DOHH2 (cell line): Measurements from ENCODE around the gene STX8.

ENCODE experiments used
- H3F3A ChIP-seq: fragments of 200-600 bp; sonication (generic), shearing (Covaris generic); 2 replicates; pipeline ENCODE4 v1.6.0; 2016; ENCODE audit warnings: antibody characterized with exemption, mild to moderate bottlenecking; ENCODE audit not compliant: control insufficient read depth, insufficient read depth
- H3K27ac ChIP-seq: fragments of 200-600 bp; sonication (generic); 2 replicates; pipeline ENCODE4 v1.5.1; 2014; ENCODE audit warnings: low read depth, mild to moderate bottlenecking, low read length, moderate library complexity
- H3K27me3 ChIP-seq: fragments of 200-600 bp; sonication (generic); 2 replicates; pipeline ENCODE4 v1.6.1; 2014; ENCODE audit warnings: mild to moderate bottlenecking, low read length, mixed read lengths; ENCODE audit not compliant: control insufficient read depth
- H3K36me3 ChIP-seq: fragments of 200-600 bp; sonication (generic); 2 replicates; pipeline ENCODE4 v1.6.1; 2014; ENCODE audit warnings: mild to moderate bottlenecking, low read length, moderate library complexity, mixed read lengths; ENCODE audit not compliant: control insufficient read depth
- H3K4me1 ChIP-seq: fragments of 200-600 bp; sonication (generic); 2 replicates; pipeline ENCODE4 v1.6.1; 2014; ENCODE audit warnings: mild to moderate bottlenecking, low read length, mixed read lengths; ENCODE audit not compliant: control insufficient read depth
- H3K4me2 ChIP-seq: fragments of 200-600 bp; sonication (generic); 2 replicates; pipeline ENCODE4 v1.6.0; 2014; ENCODE audit warnings: mild to moderate bottlenecking, low read length, moderate library complexity
- H3K4me3 ChIP-seq: fragments of 200-600 bp; sonication (generic); 2 replicates; pipeline ENCODE4 v1.5.1; 2014; ENCODE audit warnings: mild to moderate bottlenecking, low read length, mixed read lengths
- H3K79me2 ChIP-seq: fragments of 200-600 bp; sonication (generic); 2 replicates; pipeline ENCODE4 v1.6.1; 2014; ENCODE audit warnings: mild to moderate bottlenecking, low read length, mixed read lengths; ENCODE audit not compliant: control insufficient read depth
- H3K9me2 ChIP-seq: fragments of 200-600 bp; sonication (generic); replicated peaks from 2 replicates; pipeline ENCODE4 v1.6.1; 2014; ENCODE audit warnings: mild to moderate bottlenecking, low read length, mixed read lengths; ENCODE audit not compliant: control insufficient read depth
- H3K9me3 ChIP-seq: fragments of 200-600 bp; sonication (generic); 2 replicates; pipeline ENCODE4 v1.6.1; 2014; ENCODE audit warnings: antibody characterized with exemption, low read length, mixed read lengths; ENCODE audit not compliant: control insufficient read depth, insufficient read depth
- H4K20me1 ChIP-seq: fragments of 200-600 bp; sonication (generic); 2 replicates; pipeline ENCODE4 v1.6.0; 2014; ENCODE audit warnings: low read depth, mild to moderate bottlenecking, antibody characterized with exemption, low read length, moderate library complexity; ENCODE audit not compliant: control insufficient read depth, insufficient read depth
- EZH2phosphoT487 ChIP-seq: fragments of 200-600 bp; sonication (generic); IDR thresholded peaks from 2 replicates; pipeline ENCODE4 v1.6.1; 2017; ENCODE audit warnings: borderline replicate concordance, mild to moderate bottlenecking, antibody characterized with exemption, low read length, moderate library complexity, mixed read lengths
- TF ChIP-seq, protein P1 (sequence below): fragments of 200-600 bp; sonication (generic); IDR thresholded peaks from one replicate; pipeline ENCODE4 v1.5.1; 2014; ENCODE audit warnings: antibody characterized with exemption, mild to moderate bottlenecking, low read depth, low read length; ENCODE audit not compliant: poor library complexity, severe bottlenecking

STX8 gene

GRCh38 chr17:9370467-9370866 is 205.2 kb downstream of the STX8 start:
- Histone ChIP-seq H3F3A (no peaks in the 10 kb centered on the region), H3K9me2 (no peaks in the 10 kb centered on the region), H3K4me2 (no peak overlapping the region), H3K27me3 (no peaks in the 10 kb centered on the region), H3K9me3 (no peaks in the 10 kb centered on the region), H3K36me3 (no peaks in the 10 kb centered on the region), H3K27ac (no peak overlapping the region), H3K79me2 (no peaks in the 10 kb centered on the region), H3K4me1 (no peaks in the 10 kb centered on the region), H3K4me3 (no peak overlapping the region), H4K20me1 (no peaks in the 10 kb centered on the region)
- TF ChIP-seq, protein P1, sequence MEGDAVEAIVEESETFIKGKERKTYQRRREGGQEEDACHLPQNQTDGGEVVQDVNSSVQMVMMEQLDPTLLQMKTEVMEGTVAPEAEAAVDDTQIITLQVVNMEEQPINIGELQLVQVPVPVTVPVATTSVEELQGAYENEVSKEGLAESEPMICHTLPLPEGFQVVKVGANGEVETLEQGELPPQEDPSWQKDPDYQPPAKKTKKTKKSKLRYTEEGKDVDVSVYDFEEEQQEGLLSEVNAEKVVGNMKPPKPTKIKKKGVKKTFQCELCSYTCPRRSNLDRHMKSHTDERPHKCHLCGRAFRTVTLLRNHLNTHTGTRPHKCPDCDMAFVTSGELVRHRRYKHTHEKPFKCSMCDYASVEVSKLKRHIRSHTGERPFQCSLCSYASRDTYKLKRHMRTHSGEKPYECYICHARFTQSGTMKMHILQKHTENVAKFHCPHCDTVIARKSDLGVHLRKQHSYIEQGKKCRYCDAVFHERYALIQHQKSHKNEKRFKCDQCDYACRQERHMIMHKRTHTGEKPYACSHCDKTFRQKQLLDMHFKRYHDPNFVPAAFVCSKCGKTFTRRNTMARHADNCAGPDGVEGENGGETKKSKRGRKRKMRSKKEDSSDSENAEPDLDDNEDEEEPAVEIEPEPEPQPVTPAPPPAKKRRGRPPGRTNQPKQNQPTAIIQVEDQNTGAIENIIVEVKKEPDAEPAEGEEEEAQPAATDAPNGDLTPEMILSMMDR, result no peak
- TF ChIP-seq EZH2phosphoT487, result no peak

- Histone ChIP-seq H3K4me2 (no peak overlapping the region), H3K9me2 (no peaks in the 10 kb centered on the region), H3K79me2 (no peaks in the 10 kb centered on the region), H3K27ac (no peak overlapping the region), H3K36me3 (no peaks in the 10 kb centered on the region), H3K9me3 (no peaks in the 10 kb centered on the region), H3F3A (no peaks in the 10 kb centered on the region), H4K20me1 (no peaks in the 10 kb centered on the region), H3K27me3 (peaks cover 3% of the 10 kb centered on the region; the same call in 1 of the 2 replicates), H3K4me1 (no peaks in the 10 kb centered on the region), H3K4me3 (no peak overlapping the region)
- TF ChIP-seq EZH2phosphoT487, result no peak
- TF ChIP-seq, protein P1, result no peak
These were observed 207.0 kb downstream of the STX8 start for GRCh38 chr17:9368631-9369030.

DNA sequence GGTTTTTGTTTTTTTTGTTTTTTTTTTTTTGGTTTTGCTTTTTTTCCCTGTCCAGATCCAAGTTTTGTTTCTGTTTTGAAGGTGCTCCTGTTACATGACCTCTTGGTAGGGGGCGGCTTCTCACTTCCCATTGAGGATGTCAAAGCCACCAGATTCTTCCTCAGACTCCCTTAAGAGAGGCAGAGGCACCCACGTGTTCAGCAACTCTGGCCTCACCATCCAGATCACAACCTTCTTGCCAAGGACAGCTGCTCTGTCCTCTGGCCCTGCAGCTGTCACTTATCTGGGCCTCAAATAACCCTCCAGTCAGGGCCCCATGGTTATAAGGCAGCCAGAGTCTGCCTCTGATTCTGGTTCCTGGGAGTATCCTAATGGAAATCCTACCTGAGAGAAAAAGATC is 208.5 kb downstream of the STX8 start:
- Histone ChIP-seq H3K27me3 (peaks cover 3% of the 10 kb centered on the region; the same call in 1 of the 2 replicates), H3K9me3 (no peaks in the 10 kb centered on the region), H3F3A (no peaks in the 10 kb centered on the region), H3K27ac (no peak overlapping the region), H3K9me2 (no peaks in the 10 kb centered on the region), H3K4me1 (no peaks in the 10 kb centered on the region), H3K4me3 (no peak overlapping the region), H4K20me1 (no peaks in the 10 kb centered on the region), H3K79me2 (no peaks in the 10 kb centered on the region), H3K4me2 (no peak overlapping the region), H3K36me3 (no peaks in the 10 kb centered on the region)
- TF ChIP-seq, protein P1, result no peak
- no peak for TF ChIP-seq EZH2phosphoT487
